Neural cell (in vitro differentiated cells): Measurements from ENCODE around the gene CAMK2A. TPM values are rescaled to one million over a fixed set of nuclear protein-coding genes. Genes with fewer than 3 reads are reported as not detected.

Experiments used
- H2AFZ ChIP-seq: fragments of 200-600, 300-800 bp; sonication (generic), shearing (Covaris generic); 2 replicates; pipeline ENCODE4 v1.6.0; 2014; ENCODE audit warnings: low read depth, mild to moderate bottlenecking, antibody characterized with exemption, low read length, moderate library complexity
- H3F3A ChIP-seq: fragments of 200-600 bp; shearing (Covaris generic); 2 replicates; pipeline ENCODE4 v1.6.1; 2016; ENCODE audit warnings: mild to moderate bottlenecking, moderate library complexity, mixed read lengths, antibody characterized with exemption, low read length; ENCODE audit not compliant: insufficient read depth, poor library complexity, severe bottlenecking
- H3K27ac ChIP-seq: fragments of 200-600, 300-800 bp; sonication (generic), shearing (Covaris generic); 2 replicates; pipeline ENCODE4 v1.5.1; 2014; ENCODE audit warnings: mild to moderate bottlenecking, low read length, moderate library complexity
- H3K27me3 ChIP-seq: fragments of 300-800, 200-600 bp; sonication (generic), shearing (Covaris generic); 2 replicates; pipeline ENCODE4 v1.6.0; 2014; ENCODE audit warnings: mild to moderate bottlenecking, low read depth, low read length, moderate library complexity; ENCODE audit not compliant: insufficient read depth
- H3K36me3 ChIP-seq: fragments of 300-800, 200-600 bp; sonication (generic), shearing (Covaris generic); 2 replicates; pipeline ENCODE4 v1.5.1; 2014; ENCODE audit warnings: mild to moderate bottlenecking, antibody characterized with exemption, low read length, moderate library complexity; ENCODE audit not compliant: insufficient read depth
- H3K4me2 ChIP-seq: fragments of 300-800, 200-600 bp; sonication (generic), shearing (Covaris generic); 2 replicates; pipeline ENCODE4 v1.6.0; 2014; ENCODE audit warnings: mild to moderate bottlenecking, low read length
- H3K4me3 ChIP-seq: fragments of 300-800, 200-600 bp; sonication (generic), shearing (Covaris generic); 2 replicates; pipeline ENCODE4 v1.5.1; 2014; ENCODE audit warnings: mild to moderate bottlenecking, low read length, moderate library complexity
- H3K79me2 ChIP-seq: fragments of 200-600 bp; shearing (Covaris generic); replicated peaks from 2 replicates; pipeline ENCODE4 v1.6.0; 2014; ENCODE audit warnings: mild to moderate bottlenecking, low read length, moderate library complexity; ENCODE audit not compliant: insufficient read depth
- H3K9ac ChIP-seq: fragments of 300-800, 200-600 bp; sonication (generic), shearing (Covaris generic); 2 replicates; pipeline ENCODE4 v1.6.1; 2016; ENCODE audit warnings: mild to moderate bottlenecking, low read length, mixed read lengths
- H3K9me2 ChIP-seq: fragments of 200-600 bp; shearing (Covaris generic); 2 replicates; pipeline ENCODE4 v1.6.1; 2016; ENCODE audit warnings: mild to moderate bottlenecking, low read length, mixed read lengths; ENCODE audit not compliant: insufficient read depth
- H3K9me3 ChIP-seq: fragments of 200-600, 300-800 bp; sonication (generic), shearing (Covaris generic); 2 replicates; pipeline ENCODE4 v1.6.1; 2016; ENCODE audit warnings: mild to moderate bottlenecking, mixed run types, low read length, moderate library complexity, mixed read lengths
- H4K20me1 ChIP-seq: fragments of 200-600 bp; shearing (Covaris generic); 2 replicates; pipeline ENCODE4 v1.6.1; 2016; ENCODE audit warnings: mild to moderate bottlenecking, mixed run types; ENCODE audit not compliant: insufficient read depth
- EP300 ChIP-seq: fragments of 450-650 bp; conservative IDR thresholded peaks from 2 replicates; pipeline ENCODE4 v1.6.1; 2014; ENCODE audit warnings: antibody characterized with exemption, mild to moderate bottlenecking, moderate library complexity; ENCODE audit not compliant: poor library complexity, severe bottlenecking
- EZH2 ChIP-seq: fragments of 200-600, 300-800 bp; shearing (Covaris generic), sonication (generic); IDR thresholded peaks from 2 replicates; pipeline ENCODE4 v1.6.1; 2014; ENCODE audit warnings: antibody characterized with exemption, low read length, borderline replicate concordance, mild to moderate bottlenecking; ENCODE audit not compliant: insufficient read depth, poor library complexity, severe bottlenecking
- MXI1 ChIP-seq: fragments of 450-650 bp; conservative IDR thresholded peaks from 2 replicates; pipeline ENCODE4 v1.6.1; 2014; ENCODE audit warnings: antibody characterized with exemption, mild to moderate bottlenecking; ENCODE audit not compliant: poor library complexity, severe bottlenecking
- POLR2AphosphoS5 ChIP-seq: IDR thresholded peaks from 2 replicates; pipeline ENCODE4 v1.6.1; 2012
- RAD21 ChIP-seq: fragments of 450-650 bp; conservative IDR thresholded peaks from 2 replicates; pipeline ENCODE4 v1.6.1; 2014; ENCODE audit warnings: antibody characterized with exemption, mild to moderate bottlenecking, moderate library complexity
- SMC3 ChIP-seq: fragments of 450-650 bp; conservative IDR thresholded peaks from 2 replicates; pipeline ENCODE4 v1.6.1; 2014; ENCODE audit warnings: antibody characterized with exemption, mild to moderate bottlenecking, moderate library complexity; ENCODE audit not compliant: poor library complexity
- TAF1 ChIP-seq: IDR thresholded peaks from 2 replicates; pipeline ENCODE4 v1.6.1; 2012; ENCODE audit warnings: low read depth
- polyA plus RNA-seq: library from polyadenylated mRNA; depleted of rRNA; stranded (reverse); fragments of >200 nt; gene quantifications from 2 replicates; pipeline ENCODE4 v1.2.3, GENCODE V29; 2014
- TF ChIP-seq, protein P1 (sequence below): fragments of 450-650 bp; IDR thresholded peaks from 2 replicates; pipeline ENCODE4 v1.5.1; 2014; ENCODE audit warnings: antibody characterized with exemption, mild to moderate bottlenecking, moderate library complexity; ENCODE audit not compliant: poor library complexity, severe bottlenecking
- TF ChIP-seq, protein P2 (sequence below): IDR thresholded peaks from 2 replicates; pipeline ENCODE4 v1.6.1; 2012; ENCODE audit warnings: borderline replicate concordance

Gene CAMK2A
- polyA plus RNA-seq, 1 donor from 2014 or later, result 61.7 TPM

DNA sequence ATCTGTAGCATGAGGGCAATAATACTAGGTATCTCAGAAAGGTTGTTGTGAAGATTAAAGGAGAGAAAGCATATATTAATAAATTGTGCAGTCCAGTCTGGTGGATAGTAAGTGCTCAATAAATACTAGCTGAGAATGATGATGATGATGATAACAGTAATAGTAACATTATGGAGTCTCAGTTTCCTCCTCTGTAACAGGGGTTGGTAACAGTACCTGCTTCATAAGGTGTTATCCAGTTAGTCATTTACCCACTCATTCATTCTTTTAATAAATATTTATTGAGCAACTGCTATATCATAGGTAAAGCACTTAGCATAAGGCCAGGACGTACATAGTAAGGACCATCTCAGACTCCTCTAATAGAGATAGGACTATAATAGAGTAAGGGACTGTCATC, 92.1 kb downstream of the CAMK2A start:
- Histone ChIP-seq H3K9me2 (no peaks in the 10 kb centered on the region), H3K4me3 (no peak overlapping the region), H3K27ac (no peak overlapping the region), H3K4me2 (no peak overlapping the region), H3K9ac (no peak overlapping the region), H3K27me3 (no peaks in the 10 kb centered on the region), H2AFZ (no peak overlapping the region), H3K79me2 (no peaks in the 10 kb centered on the region), H3F3A (no peaks in the 10 kb centered on the region), H3K9me3 (no peaks in the 10 kb centered on the region), H4K20me1 (no peaks in the 10 kb centered on the region), H3K36me3 (no peaks in the 10 kb centered on the region)
- TF ChIP-seq SMC3 (no peak), RAD21 (no peak), EZH2 (no peak), TAF1 (no peak), EP300 (no peak), MXI1 (no peak), POLR2AphosphoS5 (no peak)
- TF ChIP-seq, protein P1, sequence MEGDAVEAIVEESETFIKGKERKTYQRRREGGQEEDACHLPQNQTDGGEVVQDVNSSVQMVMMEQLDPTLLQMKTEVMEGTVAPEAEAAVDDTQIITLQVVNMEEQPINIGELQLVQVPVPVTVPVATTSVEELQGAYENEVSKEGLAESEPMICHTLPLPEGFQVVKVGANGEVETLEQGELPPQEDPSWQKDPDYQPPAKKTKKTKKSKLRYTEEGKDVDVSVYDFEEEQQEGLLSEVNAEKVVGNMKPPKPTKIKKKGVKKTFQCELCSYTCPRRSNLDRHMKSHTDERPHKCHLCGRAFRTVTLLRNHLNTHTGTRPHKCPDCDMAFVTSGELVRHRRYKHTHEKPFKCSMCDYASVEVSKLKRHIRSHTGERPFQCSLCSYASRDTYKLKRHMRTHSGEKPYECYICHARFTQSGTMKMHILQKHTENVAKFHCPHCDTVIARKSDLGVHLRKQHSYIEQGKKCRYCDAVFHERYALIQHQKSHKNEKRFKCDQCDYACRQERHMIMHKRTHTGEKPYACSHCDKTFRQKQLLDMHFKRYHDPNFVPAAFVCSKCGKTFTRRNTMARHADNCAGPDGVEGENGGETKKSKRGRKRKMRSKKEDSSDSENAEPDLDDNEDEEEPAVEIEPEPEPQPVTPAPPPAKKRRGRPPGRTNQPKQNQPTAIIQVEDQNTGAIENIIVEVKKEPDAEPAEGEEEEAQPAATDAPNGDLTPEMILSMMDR, result no peak
- TF ChIP-seq, protein P2, sequence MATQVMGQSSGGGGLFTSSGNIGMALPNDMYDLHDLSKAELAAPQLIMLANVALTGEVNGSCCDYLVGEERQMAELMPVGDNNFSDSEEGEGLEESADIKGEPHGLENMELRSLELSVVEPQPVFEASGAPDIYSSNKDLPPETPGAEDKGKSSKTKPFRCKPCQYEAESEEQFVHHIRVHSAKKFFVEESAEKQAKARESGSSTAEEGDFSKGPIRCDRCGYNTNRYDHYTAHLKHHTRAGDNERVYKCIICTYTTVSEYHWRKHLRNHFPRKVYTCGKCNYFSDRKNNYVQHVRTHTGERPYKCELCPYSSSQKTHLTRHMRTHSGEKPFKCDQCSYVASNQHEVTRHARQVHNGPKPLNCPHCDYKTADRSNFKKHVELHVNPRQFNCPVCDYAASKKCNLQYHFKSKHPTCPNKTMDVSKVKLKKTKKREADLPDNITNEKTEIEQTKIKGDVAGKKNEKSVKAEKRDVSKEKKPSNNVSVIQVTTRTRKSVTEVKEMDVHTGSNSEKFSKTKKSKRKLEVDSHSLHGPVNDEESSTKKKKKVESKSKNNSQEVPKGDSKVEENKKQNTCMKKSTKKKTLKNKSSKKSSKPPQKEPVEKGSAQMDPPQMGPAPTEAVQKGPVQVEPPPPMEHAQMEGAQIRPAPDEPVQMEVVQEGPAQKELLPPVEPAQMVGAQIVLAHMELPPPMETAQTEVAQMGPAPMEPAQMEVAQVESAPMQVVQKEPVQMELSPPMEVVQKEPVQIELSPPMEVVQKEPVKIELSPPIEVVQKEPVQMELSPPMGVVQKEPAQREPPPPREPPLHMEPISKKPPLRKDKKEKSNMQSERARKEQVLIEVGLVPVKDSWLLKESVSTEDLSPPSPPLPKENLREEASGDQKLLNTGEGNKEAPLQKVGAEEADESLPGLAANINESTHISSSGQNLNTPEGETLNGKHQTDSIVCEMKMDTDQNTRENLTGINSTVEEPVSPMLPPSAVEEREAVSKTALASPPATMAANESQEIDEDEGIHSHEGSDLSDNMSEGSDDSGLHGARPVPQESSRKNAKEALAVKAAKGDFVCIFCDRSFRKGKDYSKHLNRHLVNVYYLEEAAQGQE, result no peak

DNA sequence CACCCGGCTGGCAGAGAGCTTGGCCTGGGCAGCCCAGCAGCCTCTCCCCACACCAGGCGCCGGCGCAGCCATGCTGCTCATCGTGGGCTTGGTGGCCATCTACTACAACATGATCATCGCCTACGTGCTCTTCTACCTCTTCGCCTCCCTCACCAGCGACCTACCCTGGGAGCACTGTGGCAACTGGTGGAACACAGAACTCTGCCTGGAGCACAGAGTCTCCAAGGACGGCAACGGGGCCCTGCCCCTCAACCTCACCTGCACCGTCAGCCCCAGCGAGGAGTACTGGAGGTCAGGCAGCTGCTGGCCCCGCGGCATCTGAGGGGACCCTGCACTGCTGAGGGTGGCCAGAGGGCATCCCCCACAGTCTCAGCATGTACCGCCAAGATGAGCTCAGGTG, 92.6 kb downstream of the CAMK2A start:
- no peak overlapping the region for H3K9ac ChIP-seq
- no peaks in the 10 kb centered on the region for H3K79me2 ChIP-seq
- H3K27ac ChIP-seq, result no peak overlapping the region
- H3F3A ChIP-seq, result no peaks in the 10 kb centered on the region
- H3K36me3 ChIP-seq, result no peaks in the 10 kb centered on the region
- H4K20me1 ChIP-seq, result no peaks in the 10 kb centered on the region
- H3K4me2 ChIP-seq, result no peak overlapping the region
- TF ChIP-seq RAD21 (no peak), TAF1 (no peak), EZH2 (no peak), SMC3 (no peak), MXI1 (no peak), POLR2AphosphoS5 (no peak), EP300 (no peak)
- TF ChIP-seq, protein P2, result no peak
- TF ChIP-seq, protein P1, result no peak
- no peak overlapping the region for H2AFZ ChIP-seq
- H3K27me3 ChIP-seq, result no peaks in the 10 kb centered on the region
- H3K4me3 ChIP-seq, result no peak overlapping the region
- no peaks in the 10 kb centered on the region for H3K9me3 ChIP-seq
- no peaks in the 10 kb centered on the region for H3K9me2 ChIP-seq
